Stimulated activated CD8-positive, alpha-beta memory T cell treated with anti-CD3 and anti-CD28 coated beads, Interleukin-4, amount 100 ng/mL, for 24 hours (primary cell): Measurements from ENCODE around the gene MRC2.

Source experiments
- DNase-seq: peaks from one replicate; pipeline ENCODE4 v3.0.0-alpha.2; 2020; ENCODE audit warnings: low read depth

MRC2 gene

GRCh38 chr17:62723842-62724241, 96.4 kb downstream of the MRC2 start:
- DNase-seq: no peak

- peak; percentile 70 for DNase-seq
Observed at GRCh38 chr17:62724398-62725146, 97.1 kb downstream of the MRC2 start.

GRCh38 chr17:62725791-62726249, 98.3 kb downstream of the MRC2 start:
- no peak for DNase-seq

GRCh38 chr17:62727916-62728672, 100.6 kb downstream of the MRC2 start:
- no peak for DNase-seq

- DNase-seq: no peak
Observed at GRCh38 chr17:62732125-62732524, 104.7 kb downstream of the MRC2 start.

- DNase-seq: no peak
Observed at GRCh38 chr17:62735044-62735651, 107.7 kb downstream of the MRC2 start.

GRCh38 chr17:62737513-62737912, 110.0 kb downstream of the MRC2 start:
- no peak for DNase-seq

- no peak for DNase-seq
Observed at GRCh38 chr17:62738281-62738680, 110.8 kb downstream of the MRC2 start.

GRCh38 chr17:62739645-62740388, 112.3 kb downstream of the MRC2 start:
- no peak for DNase-seq

GRCh38 chr17:62741290-62741689, 113.8 kb downstream of the MRC2 start:
- DNase-seq: no peak
